ENCODE results near the gene UGT8.
"Not testable (repeated sequence)": the region's sequence is repeated elsewhere in the genome, so short reads cannot be mapped to it uniquely, and the experiment has no call there.

The UGT8 gene

DNA sequence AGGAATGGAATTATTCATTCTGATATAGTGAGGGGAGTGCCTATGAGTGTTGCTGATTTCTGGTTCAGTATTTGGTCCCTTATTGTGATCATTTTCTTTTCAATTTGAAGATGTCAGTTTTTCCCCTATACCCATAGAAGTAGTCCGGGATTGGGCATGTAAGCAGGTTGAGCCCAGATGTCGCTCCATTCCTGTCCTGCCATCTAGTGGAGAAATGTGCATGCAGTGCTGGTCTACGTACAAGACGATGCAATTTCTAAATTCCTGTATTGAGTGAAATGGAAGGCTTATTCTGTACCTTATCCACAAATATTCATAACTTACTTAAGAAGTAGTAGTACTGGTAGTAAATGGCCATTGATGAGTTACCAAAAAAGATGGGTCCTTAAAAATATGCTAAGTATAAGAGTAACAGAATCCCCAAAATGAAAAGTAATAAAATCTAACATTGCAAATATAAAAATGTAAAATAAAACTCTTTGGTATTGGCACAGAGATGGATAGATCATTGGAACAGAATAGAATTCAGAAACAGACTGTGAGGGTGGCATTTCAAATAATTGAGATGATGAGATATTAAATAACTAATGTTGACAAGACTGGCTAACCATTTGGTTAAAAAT is 60.9 kb downstream of the UGT8 start:
- H3K4me3 ChIP-seq (replicated peaks in 1 of 2; ENCODE audit: low read depth in 2 of 2, low read length in 2 of 2), result no peak overlapping the region
- TF ChIP-seq CTCF (IDR thresholded peaks at IDR 0.05; ENCODE audit: low read depth, low read length), result peak; percentile 84
- DNase-seq (ENCODE audit: low read depth in 2 of 2), result peak; percentile 71 to 78

DNA sequence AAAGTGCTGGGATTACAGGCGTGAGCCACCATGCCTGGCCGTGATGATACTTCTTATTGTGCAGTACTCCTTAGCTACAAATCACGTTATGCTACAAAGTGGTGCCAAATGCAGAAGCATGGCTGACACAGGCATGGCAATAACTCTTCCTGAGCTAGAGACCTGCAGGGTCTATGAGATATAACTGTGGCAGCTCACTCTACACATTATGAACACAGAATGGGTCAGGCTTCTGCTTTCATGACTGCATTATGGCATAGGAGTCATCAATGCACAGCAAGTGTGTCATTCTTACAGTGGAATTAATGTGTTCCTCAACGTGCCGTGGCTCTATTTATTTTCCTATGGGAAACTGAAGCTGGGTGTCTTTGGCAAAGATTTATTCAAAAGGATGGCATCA is 64.5 kb downstream of the UGT8 start:
- DNase-seq (ENCODE audit: low read depth in 2 of 2), result no peak

DNA sequence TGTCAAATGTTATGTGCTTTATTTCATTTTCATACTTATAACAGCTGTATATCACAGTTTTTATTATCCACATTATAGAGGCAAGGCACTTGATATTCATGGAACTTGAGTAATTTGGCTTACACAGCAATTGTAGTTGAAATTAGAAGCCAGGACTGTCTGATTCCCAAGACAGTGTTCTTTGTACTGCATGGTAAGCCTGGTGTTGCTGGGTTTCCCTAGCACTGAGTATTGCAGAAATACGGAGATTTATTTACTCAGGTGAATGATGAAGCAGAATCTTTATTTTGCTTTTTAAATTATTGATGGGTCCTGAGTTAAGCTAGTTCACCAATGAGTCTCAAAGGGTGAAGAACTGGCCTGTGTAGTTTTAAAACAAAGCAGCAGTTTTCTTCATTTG is 70.0 kb downstream of the UGT8 start:
- H3K4me3 ChIP-seq (replicated peaks in 1 of 2; ENCODE audit: low read depth in 2 of 2, low read length in 2 of 2), result no peak overlapping the region
- no peak for DNase-seq (ENCODE audit: low read depth in 2 of 2)
- TF ChIP-seq CTCF (IDR thresholded peaks at IDR 0.05; ENCODE audit: low read depth, low read length), result no peak

More for the DNA sequence above, 64.5 kb downstream of the UGT8 start:
- TF ChIP-seq CTCF (IDR thresholded peaks at IDR 0.05; ENCODE audit: low read depth, low read length), result no peak
- no peak overlapping the region for H3K4me3 ChIP-seq (replicated peaks in 1 of 2; ENCODE audit: low read depth in 2 of 2, low read length in 2 of 2)

DNA sequence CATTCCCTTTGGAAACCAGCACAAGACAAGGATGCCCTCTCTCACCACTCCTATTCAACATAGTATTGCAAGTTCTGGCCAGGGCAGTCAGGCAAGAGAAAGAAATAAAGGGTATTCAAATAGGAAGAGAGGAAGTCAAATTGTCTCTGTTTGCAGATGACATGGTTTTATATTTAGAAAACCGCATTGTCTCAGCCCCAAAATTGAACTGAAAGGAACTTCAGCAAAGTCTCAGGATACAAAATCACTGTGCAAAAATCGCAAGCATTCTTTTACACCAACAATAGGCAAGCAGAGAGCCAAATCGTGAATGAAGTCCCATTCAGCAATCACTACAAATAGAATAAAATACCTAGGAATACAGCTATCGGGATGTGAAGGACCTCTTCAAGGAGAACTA is 72.1 kb downstream of the UGT8 start:
- not testable (repeated sequence) for H3K4me3 ChIP-seq (replicated peaks in 1 of 2; ENCODE audit: low read depth in 2 of 2, low read length in 2 of 2); DNase-seq (ENCODE audit: low read depth in 2 of 2)

- TF ChIP-seq CTCF (IDR thresholded peaks at IDR 0.05; ENCODE audit: low read depth, low read length), result no peak
- no peak for DNase-seq (ENCODE audit: low read depth in 2 of 2)
- no peak overlapping the region for H3K4me3 ChIP-seq (replicated peaks in 1 of 2; ENCODE audit: low read depth in 2 of 2, low read length in 2 of 2)
Measured at GRCh38 chr4:114673306-114673705, 74.7 kb downstream of the UGT8 start.

DNA sequence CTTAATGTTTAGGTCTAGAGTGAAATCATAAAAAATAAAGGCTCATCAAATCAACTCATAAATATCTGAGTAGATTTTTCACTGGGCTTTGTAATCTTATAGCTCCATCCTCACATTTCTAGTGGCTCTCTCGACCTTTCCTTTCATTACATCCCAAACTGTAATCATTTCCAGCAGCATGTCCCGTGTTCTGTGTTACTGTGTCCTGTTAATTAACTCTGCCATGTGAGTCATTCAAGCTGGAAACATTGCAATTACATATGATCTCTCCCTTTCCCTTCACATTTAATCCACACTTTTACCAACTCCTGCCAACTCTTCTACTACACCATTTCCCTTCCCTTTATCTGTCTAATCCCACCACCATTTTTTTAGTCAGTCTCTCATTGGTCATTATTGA is 75.5 kb downstream of the UGT8 start:
- TF ChIP-seq CTCF (IDR thresholded peaks at IDR 0.05; ENCODE audit: low read depth, low read length), result no peak
- no peak overlapping the region for H3K4me3 ChIP-seq (replicated peaks in 1 of 2; ENCODE audit: low read depth in 2 of 2, low read length in 2 of 2)
- DNase-seq (ENCODE audit: low read depth in 2 of 2), result no peak

DNA sequence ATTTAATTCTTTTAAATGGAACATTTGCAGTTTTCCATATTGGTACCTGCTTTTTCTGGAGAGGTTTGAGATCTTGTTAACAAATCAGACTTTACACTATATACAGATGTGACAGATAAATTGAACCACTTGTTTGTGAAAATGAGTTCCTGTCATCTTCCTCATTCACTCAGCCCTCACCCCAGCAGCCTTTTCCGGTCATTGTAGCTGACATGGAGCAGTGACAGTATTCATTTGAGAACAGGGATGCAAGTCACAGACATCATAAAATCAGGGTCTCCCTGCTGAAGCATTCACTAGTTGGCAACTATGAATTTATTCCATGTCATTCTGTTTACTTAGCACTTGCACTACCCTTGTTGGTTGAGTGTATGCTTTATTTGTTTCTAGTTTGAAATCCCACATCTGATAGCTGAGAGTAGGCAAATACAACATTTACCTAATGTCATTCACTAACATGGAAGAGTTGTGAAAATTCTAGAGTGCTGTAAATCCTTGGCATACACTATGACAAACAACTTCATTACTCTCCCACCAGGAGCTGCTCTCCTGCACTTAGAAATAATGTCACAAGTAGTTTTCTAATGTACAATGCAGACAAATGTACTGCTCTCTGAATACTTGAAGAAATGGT is 78.9 kb downstream of the UGT8 start:
- H3K4me3 ChIP-seq (replicated peaks in 1 of 2; ENCODE audit: low read depth in 2 of 2, low read length in 2 of 2), result no peak overlapping the region
- DNase-seq (ENCODE audit: low read depth in 2 of 2), result no peak
- no peak for TF ChIP-seq CTCF (IDR thresholded peaks at IDR 0.05; ENCODE audit: low read depth, low read length)
